PC-9 (cell line): ENCODE measurements around the gene PIKFYVE. TPM values are rescaled to one million over a fixed set of nuclear protein-coding genes. Genes with fewer than 3 reads are reported as not detected.

Source experiments
- BruUV-seq: library from RNA; stranded (reverse); fragments of 400-500 nt; replicated peaks from 2 replicates; lab custom pipeline; 2021; lab: Mats Ljungman, UMichigan
- CTCF ChIA-PET: fragments of 300-600 bp; sonication (Branson Sonifier 250); formaldehyde crosslinking; loops from one replicate; lab custom pipeline; 2022; ENCODE audit warnings: antibody characterized with exemption; lab: Charles Lee
- POLR2A ChIA-PET: fragments of 300-600 bp; sonication (Branson Sonifier 250); formaldehyde crosslinking; loops from one replicate; lab custom pipeline; 2022; ENCODE audit warnings: antibody characterized with exemption; ENCODE audit not compliant: unreplicated experiment; lab: Charles Lee
- DNase-seq, 2 experiments: peaks; one replicate each; pipeline versions ENCODE4 v3.0.0 to v3.0.0-alpha.2; 2015 to 2022; ENCODE audit warnings: mixed read lengths in 1 of 2
- H2AFZ ChIP-seq: fragments of 200-600 bp; sonication (generic); 2 replicates; pipeline ENCODE4 v1.8.1; 2017; ENCODE audit warnings: antibody characterized with exemption
- H3F3A ChIP-seq: fragments of 200-600 bp; sonication (generic); 2 replicates; pipeline ENCODE4 v1.8.1; 2017; ENCODE audit warnings: antibody characterized with exemption, mild to moderate bottlenecking, low read depth; ENCODE audit not compliant: insufficient read depth
- H3K27ac ChIP-seq: fragments of 200-600 bp; sonication (generic); 2 replicates; pipeline ENCODE4 v1.6.1; 2016; ENCODE audit warnings: mixed run types
- H3K27me3 ChIP-seq: fragments of 200-600 bp; sonication (generic); 2 replicates; pipeline ENCODE4 v1.6.1; 2016; ENCODE audit warnings: low read depth, mixed run types; ENCODE audit not compliant: insufficient read depth
- H3K36me3 ChIP-seq: fragments of 200-600 bp; sonication (generic); 2 replicates; pipeline ENCODE4 v1.6.1; 2016; ENCODE audit warnings: low read depth, mixed run types
- H3K4me1 ChIP-seq: fragments of 200-600 bp; sonication (generic); replicated peaks from 2 replicates; pipeline ENCODE4 v1.6.1; 2016; ENCODE audit warnings: mixed run types; ENCODE audit not compliant: insufficient read depth
- H3K4me2 ChIP-seq: fragments of 200-600 bp; sonication (generic); 2 replicates; pipeline ENCODE4 v1.6.1; 2017; ENCODE audit warnings: mixed run types
- H3K4me3 ChIP-seq: fragments of 200-600 bp; sonication (generic); 2 replicates; pipeline ENCODE4 v1.6.1; 2016; ENCODE audit warnings: mixed run types
- H3K79me2 ChIP-seq: fragments of 200-600 bp; sonication (generic); 2 replicates; pipeline ENCODE4 v1.6.1; 2017; ENCODE audit warnings: low read depth, mixed run types
- H3K9me2 ChIP-seq: fragments of 200-600 bp; sonication (generic); 2 replicates; pipeline ENCODE4 v1.8.1; 2017; ENCODE audit warnings: mild to moderate bottlenecking; ENCODE audit not compliant: insufficient read depth
- H3K9me3 ChIP-seq: fragments of 200-600 bp; sonication (generic); 2 replicates; pipeline ENCODE4 v1.8.1; 2016; ENCODE audit warnings: low read depth; ENCODE audit not compliant: insufficient read depth
- H4K20me1 ChIP-seq: fragments of 200-600 bp; sonication (generic); 2 replicates; pipeline ENCODE4 v1.8.1; 2017; ENCODE audit not compliant: insufficient read depth
- CTCF ChIP-seq: fragments of 200-600 bp; sonication (generic); conservative IDR thresholded peaks from 2 replicates; pipeline ENCODE4 v1.6.1; 2017; ENCODE audit warnings: mixed run types, antibody characterized with exemption, mild to moderate bottlenecking, moderate library complexity
- EZH2 ChIP-seq: fragments of 200-600 bp; sonication (generic); IDR thresholded peaks from 2 replicates; pipeline ENCODE4 v1.8.0; 2017; ENCODE audit warnings: antibody characterized with exemption, low read depth
- intact Hi-C: fragments of 100-400 bp; cut with micrococcal nuclease; formaldehyde crosslinking; loops from one replicate; pipeline ENCODE4 v1.10.0; 2022; ENCODE audit not compliant: unreplicated experiment
- total RNA-seq: library from RNA; stranded (reverse); gene quantifications from 2 replicates; pipeline ENCODE4 v1.2.3, GENCODE V29; 2021

The PIKFYVE gene
- total RNA-seq, 1 experiment from 2014 or later, result 14.6 TPM

GRCh38 chr2:208346756-208347155 is 80.7 kb downstream of the PIKFYVE start:
- no peak for DNase-seq
- Histone ChIP-seq H3K4me2 (no peak overlapping the region), H3K9me2 (no peaks in the 10 kb centered on the region), H3K79me2 (no peaks in the 10 kb centered on the region), H3F3A (no peaks in the 10 kb centered on the region), H3K36me3 (0 out of 2 replicates have a peak, but pooled peaks cover 3% of the 10 kb centered on the region), H3K9me3 (no peaks in the 10 kb centered on the region), H3K4me3 (no peak overlapping the region), H4K20me1 (no peaks in the 10 kb centered on the region), H3K4me1 (no peaks in the 10 kb centered on the region), H2AFZ (no peak overlapping the region), H3K27me3 (no peaks in the 10 kb centered on the region), H3K27ac (no peak overlapping the region)
- CTCF ChIA-PET, result no interaction called here
- intact Hi-C loops, result no loop called here
- TF ChIP-seq CTCF (no peak), EZH2 (no peak)
- BruUV-seq, result no TSS peak
- POLR2A ChIA-PET, result no interaction called here

- intact Hi-C loops, result no loop called here
Measured at GRCh38 chr2:208350610-208351009, 84.6 kb downstream of the PIKFYVE start.

GRCh38 chr2:208352644-208353567 is 86.9 kb downstream of the PIKFYVE start:
- Histone ChIP-seq H3K9me2 (no peaks in the 10 kb centered on the region), H3K27ac (no peak overlapping the region), H3K9me3 (no peaks in the 10 kb centered on the region), H3K27me3 (no peaks in the 10 kb centered on the region), H3K4me2 (no peak overlapping the region), H2AFZ (no peak overlapping the region), H3K4me3 (no peak overlapping the region), H3F3A (no peaks in the 10 kb centered on the region), H3K36me3 (no peaks in the 10 kb centered on the region), H4K20me1 (no peaks in the 10 kb centered on the region), H3K79me2 (no peaks in the 10 kb centered on the region), H3K4me1 (no peaks in the 10 kb centered on the region)
- CTCF ChIA-PET, result no interaction called here
- DNase-seq, result no peak
- no TSS peak for BruUV-seq
- intact Hi-C loops, result no loop called here
- TF ChIP-seq EZH2 (no peak), CTCF (no peak)
- POLR2A ChIA-PET, result interaction anchor here (0.6 kb wide), 1 partner anchor 46 kb away, joined by 3 read pairs; no protein-coding TSS in a partner anchor

More at GRCh38 chr2:208350610-208351009, 84.6 kb downstream of the PIKFYVE start:
- 0 out of 2 replicates have a peak, but pooled peaks cover 2% of the 10 kb centered on the region for H3K36me3 ChIP-seq
- no peak overlapping the region for H3K4me2 ChIP-seq
- no peaks in the 10 kb centered on the region for H3K9me2 ChIP-seq
- no peak overlapping the region for H3K4me3 ChIP-seq
- no peak for DNase-seq
- H3K4me1 ChIP-seq, result no peaks in the 10 kb centered on the region
- no TSS peak for BruUV-seq
- no peaks in the 10 kb centered on the region for H4K20me1 ChIP-seq
- ChIA-PET POLR2A (no interaction called here), CTCF (no interaction called here)
- no peak overlapping the region for H2AFZ ChIP-seq
- H3F3A ChIP-seq, result no peaks in the 10 kb centered on the region
- H3K27ac ChIP-seq, result no peak overlapping the region
- TF ChIP-seq CTCF (no peak), EZH2 (no peak)
- no peaks in the 10 kb centered on the region for H3K79me2 ChIP-seq
- no peaks in the 10 kb centered on the region for H3K27me3 ChIP-seq
- H3K9me3 ChIP-seq, result no peaks in the 10 kb centered on the region
